DMS153 treated with DMSO at 0.1 percent for 48 hours (cell line): ENCODE measurements around the gene ZNF98.

Experiments
- DNase-seq: peaks from one replicate; lab custom pipeline; 2025; ENCODE audit not compliant: unreplicated experiment; lab: John Stamatoyannopoulos, UW

Gene ZNF98

DNA sequence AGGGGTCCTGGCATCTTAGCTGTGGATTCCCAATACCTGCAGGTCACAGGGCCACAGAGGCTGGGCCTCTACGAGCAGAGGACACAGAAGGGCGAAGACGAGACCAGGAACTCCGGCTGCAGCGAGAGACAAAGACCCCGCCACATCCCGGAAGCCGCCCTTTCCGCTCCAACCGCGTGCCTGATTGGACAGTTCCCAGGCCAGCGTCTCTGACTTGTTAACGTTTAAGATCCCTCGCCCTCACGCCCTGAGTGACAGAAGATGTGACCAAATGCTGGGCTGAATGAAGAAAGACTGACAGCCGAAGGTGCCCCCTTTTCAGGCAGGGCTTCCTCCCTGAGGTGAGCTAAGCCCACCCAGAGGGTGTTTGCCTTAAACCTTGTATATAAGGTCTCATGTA lies at the start of gene ZNF98:
Gene ZNF98, minus strand, starts transcription at position 136 of the 400 bp plus-strand sequence. Its CDS starts 122 bp downstream, at position 14.
- no peak for DNase-seq

DNA sequence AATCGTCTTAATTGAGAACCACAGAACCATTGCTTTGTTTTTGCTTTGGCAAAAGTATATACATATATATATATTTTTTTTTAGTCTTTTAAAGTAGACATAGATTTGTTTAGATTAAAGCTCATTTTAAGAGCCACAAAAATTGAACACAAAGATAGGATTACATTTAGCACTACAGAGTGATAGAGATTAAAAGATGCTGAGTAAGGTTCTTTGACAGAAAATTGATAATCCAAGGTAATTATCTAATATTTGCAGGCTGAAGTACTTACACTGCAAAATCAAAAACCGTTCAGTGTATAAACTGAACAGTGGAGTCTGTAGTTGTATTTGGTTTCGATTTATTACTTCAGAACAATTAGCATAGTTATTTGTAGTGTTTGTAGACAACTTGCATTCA lies 24.5 kb upstream of the ZNF98 start:
- no peak for DNase-seq

- no peak for DNase-seq
Measured at GRCh38 chr19:22438011-22438410, 15.9 kb upstream of the ZNF98 start.

- DNase-seq = no peak
Measured at GRCh38 chr19:22427960-22428913, 6.1 kb upstream of the ZNF98 start.

DNA sequence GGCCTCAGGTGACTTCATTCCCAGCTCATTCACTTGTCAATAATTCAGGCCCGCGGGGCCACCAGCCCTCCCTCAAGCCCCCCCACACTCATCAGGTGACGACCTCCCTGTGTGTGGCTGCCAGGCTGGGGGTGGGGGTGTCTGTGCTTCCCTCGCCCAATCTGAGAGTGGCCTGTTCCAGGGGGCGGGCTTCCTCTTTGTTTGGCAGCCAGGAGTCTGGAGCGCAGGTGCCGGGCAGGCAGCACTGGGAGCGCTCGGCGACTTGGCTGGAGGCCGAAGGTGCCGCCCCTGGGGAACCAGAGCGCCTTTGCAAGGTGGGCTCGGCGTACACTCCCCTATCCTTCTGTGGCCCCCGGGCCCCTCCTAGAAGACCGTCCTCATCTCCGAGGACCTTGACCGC lies 5.4 kb upstream of the ZNF98 start:
- DNase-seq = no peak

DNA sequence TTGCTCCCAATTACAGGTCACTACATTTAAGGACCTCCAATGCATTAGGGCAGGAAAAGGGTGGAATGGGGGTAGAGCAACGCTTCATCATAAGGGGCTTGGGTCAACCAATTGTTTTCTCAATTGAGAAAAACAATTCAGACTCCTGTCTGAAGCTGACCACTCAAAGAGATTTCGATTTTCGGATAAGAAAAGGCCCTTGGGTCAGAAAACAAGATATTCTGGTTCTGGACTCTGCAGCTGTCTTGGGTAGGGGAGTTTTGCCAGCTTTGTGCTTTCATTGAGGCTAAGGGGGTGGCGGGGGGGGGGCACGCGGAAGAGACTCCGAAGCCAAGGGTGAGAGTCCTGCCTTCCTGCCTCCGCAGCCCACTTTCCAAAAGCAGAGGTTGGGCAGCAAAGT lies 4.8 kb upstream of the ZNF98 start:
- DNase-seq = no peak

DNA sequence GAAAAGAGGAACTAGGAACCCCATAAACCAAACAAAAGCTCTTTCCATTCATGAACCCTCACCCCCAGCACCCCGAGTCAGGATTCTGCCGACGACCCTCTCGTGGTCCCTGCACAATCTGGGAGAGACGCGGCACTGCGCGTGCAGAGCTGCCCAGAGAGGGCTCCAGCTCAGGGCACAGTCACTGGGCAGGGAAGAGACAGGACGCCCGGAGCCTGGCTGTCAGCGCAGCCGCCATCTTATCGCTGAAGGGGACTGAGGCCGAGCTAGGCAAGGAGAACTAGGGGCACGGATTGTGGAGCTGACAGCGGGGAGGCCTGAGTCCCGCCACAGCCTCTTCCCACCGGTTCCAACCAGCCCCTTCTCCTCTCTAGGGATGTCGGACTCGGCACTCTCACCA lies 349 bp downstream of the ZNF98 start:
- no peak for DNase-seq

DNA sequence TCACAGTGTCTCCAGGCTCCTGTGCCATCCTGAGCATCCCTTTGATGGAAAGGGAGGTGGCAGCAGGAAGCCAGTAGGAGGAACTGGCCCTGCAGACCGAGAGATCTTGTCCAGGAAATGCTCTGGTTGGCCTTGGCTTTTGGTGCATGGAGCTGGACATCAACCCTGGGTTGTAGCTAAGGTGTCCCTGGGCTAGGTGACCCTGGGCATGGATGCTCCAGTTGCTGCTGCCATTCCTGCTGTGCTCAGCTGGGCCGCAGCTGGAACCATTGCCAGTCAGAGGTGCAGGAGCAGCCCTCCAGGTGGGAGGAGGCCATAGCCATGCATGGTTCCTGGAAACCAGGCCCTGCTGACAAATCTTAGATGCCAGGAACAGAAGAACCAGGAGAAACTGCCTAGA lies 67.5 kb downstream of the ZNF98 start:
- no peak for DNase-seq
